NCI-H2227 (cell line): ENCODE measurements around the gene CDC5L.

Source experiments
- DNase-seq: peaks from one replicate; lab custom pipeline; 2025; ENCODE audit not compliant: unreplicated experiment; lab: John Stamatoyannopoulos, UW

CDC5L gene

DNA sequence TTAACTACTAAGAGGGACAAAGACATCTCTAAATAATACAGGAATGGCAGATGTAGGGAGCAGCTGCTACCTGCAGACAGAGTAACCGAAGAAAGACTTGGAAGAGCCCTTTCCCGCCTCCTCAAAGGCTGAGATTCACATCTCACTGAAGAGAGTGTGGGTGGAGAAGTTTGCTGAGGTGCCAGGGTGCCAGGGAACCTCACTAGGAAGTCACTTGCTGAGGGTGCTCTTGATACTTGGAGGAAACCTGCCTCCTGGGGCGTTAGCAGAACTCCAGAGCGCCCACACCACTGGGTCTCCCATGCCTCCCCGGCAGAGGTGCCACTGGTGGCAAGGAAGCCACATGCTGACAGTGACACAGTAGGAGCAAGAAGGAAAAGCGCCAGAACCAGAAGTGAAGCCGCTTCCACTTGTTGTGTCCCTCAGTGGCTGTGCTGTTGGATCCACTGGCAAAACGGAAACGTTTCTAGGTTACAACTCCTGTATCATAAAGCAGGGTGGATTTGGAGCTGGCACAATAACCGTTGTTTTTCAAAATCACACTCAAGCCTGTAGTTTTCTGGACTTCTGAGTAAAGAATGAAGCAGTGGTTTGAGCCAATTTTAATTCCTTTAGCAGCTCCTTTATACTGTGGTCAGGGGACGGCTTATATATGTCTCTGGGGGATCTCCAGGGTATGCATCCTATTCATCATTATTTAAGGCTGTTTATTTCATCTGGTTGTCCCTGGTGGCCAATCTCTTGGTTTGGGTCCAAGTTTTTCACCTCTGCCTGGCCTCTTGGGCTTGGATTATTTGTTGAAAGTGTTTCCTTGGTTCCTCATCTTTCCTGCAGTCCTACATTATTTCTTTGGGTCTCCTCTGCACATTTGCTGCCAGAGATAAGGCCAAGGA lies 64.5 kb downstream of the CDC5L start:
- no peak for DNase-seq

DNA sequence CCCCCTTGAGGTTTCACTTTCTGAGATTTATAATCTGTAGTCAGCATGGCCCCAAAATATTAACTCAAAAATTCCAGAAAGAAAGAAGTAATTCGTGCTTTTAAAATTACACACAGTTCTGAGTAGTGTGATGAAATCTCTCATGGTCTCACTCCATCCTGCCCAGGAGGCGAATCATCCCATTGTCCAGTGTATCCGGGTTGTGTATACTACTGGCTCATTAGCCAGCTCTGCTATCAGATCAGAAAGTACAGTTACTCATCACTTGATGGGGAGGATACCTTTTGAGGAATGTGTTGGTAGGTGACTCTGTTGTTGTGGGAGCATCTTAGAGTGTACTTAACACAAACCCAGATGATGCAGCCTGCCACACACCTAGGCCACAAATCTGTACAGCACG lies 65.2 kb downstream of the CDC5L start:
- DNase-seq, result no peak

GRCh38 chr6:44453146-44453545 lies 65.6 kb downstream of the CDC5L start:
- no peak for DNase-seq

GRCh38 chr6:44454198-44454597 lies 66.7 kb downstream of the CDC5L start:
- DNase-seq, result no peak

DNA sequence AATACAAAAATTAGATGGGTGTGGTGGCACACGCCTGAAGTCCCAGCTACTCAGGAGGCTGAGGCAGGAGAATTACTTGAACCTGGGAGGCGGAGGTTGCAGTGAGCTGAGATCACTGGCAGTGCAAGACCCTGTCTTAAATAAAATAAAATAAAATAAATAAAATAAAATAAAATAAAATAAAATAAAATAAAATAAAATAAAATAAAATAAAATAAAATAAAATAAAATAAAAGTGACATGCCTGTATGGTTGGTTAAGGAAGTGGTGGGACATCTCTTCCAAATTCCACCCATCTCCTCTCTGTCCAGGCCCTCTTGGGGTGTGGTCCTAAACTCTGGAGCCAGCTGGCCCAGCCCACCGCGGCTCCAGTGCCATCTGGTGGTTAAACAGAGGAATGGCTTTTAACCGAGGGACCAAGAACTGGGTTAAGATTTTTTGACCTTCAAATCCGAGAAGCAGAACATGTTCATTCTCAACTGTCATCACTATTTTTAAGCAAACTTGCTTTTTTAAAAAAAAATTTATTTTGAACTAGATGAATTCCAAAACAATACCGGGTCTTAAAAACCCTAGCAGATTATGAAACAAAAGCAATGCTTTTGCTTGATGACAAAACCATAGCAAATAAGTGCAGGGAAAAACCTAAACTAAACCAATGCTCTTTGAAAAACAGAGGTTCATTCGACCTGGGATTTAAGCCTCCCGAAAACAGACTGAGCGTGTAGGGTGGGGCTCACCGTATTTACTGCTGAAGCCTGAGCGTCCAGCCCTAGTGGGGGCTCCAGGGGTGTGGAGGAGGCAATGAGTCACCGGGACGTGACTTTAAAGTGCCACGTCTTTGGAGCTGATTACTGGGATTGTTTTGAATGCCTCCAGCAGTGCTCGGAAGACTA lies 68.8 kb downstream of the CDC5L start:
- DNase-seq, result peak; percentile 24

GRCh38 chr6:44456966-44457292 lies 69.4 kb downstream of the CDC5L start:
- DNase-seq, result no peak

DNA sequence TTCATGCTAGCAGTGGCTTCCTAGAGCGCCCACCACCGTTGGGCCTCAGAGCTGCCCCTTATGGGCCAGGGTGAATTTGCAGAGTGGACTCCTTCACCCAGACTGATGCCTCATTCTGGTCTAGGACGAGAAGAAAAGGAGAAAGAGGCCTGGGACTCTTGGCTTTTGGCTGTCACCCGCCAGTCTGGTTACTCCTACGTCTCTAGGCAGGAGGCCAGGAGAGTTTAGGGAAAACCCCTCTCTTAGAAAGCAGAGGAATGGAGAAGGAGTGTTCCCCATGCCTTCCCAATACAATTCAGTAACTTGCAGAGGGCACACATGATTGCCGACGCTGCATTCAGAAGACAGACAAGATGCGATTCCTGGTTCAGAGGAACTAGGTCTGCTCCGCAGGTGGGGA lies 70.1 kb downstream of the CDC5L start:
- no peak for DNase-seq

DNA sequence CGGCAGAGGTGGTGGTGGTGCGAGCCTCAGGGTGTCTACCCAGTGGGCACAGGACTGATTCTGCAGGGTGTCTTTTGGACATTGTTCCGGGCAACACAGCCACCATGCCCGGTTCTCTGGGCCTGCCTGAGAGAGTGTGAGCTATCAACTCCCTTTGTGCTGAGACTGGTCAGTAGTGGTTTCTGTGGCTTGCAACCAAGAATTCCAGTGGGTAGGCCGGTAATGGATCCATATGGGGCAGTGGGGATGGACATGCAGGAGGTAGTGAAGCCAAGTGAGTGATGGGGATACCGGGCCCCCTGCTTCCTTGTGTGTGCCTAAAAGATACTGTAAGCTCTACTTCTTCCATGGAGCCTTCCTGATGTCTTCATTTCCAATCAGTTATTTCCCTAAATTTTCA lies 71.0 kb downstream of the CDC5L start:
- no peak for DNase-seq

- no peak for DNase-seq
Measured at GRCh38 chr6:44462335-44462734, 74.8 kb downstream of the CDC5L start.

DNA sequence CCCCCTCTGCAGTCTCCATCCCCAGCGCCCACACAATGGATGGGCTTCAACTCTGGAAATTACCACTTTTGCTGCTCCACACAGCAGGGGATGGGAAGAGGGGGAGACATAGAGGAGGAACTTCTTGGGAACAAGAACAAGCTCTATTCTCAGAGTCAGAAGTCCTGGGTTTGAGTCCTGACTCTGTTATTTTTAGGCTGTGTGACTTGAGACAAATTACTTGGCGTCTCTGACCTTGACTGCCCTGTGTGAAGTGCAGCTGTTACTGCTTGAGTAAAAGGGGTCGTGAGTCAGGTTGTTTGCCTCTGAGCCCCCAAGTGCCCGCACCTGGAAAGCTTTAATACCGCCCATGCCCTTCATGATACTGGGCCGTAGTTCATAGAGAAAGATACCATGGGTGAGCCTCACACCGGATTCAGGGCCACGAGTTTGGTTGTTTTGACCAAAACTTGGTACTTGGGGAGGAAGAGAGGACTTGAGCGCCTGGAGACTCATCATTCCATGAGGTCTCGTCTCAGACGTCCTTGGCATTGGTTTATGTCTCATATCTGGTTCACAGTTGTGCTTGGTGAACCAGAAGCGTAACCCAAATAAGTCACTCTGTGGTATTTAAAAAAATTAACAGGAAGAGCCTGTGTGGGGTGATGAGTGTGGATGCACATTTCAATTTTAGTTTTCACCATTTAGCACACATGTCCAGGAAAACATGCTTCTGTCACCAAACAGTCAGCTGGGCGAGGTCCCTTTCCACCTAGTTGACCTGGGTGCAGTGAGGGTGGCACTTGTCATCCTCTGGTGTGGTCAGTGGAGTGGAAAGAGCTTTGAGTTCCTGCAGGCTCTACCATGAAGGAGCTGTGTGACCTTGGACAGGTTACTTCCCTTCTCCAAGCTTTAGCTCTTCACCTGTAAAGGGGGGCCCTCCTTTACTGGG lies 75.6 kb downstream of the CDC5L start:
- DNase-seq, result no peak

DNA sequence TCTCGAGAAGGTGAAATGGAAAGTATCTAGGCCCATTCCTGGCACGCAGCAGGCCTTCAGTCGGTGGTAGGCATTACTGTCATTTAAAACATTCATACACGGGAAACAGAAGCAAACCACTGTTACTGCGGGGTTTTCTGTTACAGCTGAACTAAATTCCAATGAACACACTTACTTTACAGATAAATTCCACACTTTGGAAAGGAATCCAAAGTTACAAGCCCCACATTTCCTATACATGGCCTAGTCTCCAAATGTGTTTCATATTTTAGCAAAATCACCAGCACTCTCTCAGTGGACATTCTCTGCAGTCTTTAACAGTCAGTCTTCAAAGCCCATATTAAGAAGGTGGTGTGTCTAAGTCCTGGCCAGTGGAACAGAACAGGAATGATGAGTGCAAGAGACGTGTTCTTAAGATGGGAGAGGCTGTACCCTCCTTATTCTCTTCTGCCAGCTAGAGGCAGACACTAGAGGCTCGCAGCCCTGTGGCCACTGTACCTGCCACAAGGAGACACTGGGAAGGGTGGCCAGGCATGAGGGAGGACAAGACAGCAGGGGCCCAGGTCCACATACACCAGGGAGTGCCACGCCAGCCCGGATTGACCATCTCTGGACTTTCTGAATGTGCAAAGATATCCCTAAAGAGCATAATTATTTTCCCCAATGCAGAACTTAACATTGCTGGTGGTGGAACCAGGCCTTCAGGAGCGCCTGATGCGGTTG lies 76.4 kb downstream of the CDC5L start:
- DNase-seq, result no peak

DNA sequence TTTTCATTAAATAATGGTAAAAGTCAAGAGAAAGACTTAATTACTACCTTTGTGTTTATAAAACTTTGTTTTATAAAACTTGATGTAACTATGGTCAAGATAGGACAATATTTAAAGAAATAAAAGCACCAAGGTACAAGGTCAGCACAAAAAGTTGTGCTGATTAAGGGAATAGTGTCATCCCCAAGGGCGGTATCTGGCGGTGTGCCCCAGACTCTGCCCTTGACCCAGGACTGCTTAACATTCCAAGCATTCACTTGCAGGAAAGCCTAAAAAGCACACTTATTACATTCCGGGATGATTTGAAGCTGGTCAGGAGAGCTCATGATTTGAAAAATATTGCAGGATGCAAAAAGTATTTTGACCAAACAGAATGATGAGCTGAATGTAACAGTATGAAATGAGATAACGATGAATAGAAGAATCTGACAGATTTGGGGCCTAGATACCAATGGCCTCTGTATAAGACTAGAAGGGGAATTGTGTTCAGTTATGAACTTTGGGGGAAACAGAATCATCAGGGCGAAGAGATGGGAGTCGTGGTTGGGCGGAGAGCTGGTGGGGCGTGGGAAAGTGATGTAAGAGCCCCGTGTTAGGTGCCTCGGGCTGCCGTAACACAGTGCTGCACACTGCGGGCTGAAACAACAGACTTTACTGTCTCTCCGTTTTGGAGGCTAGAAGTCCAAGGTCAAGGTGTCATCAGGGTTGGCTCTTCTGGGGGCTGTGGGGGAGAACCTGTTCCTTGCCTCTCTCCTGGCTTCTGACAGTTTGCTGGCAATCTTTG lies 77.2 kb downstream of the CDC5L start:
- no peak for DNase-seq

DNA sequence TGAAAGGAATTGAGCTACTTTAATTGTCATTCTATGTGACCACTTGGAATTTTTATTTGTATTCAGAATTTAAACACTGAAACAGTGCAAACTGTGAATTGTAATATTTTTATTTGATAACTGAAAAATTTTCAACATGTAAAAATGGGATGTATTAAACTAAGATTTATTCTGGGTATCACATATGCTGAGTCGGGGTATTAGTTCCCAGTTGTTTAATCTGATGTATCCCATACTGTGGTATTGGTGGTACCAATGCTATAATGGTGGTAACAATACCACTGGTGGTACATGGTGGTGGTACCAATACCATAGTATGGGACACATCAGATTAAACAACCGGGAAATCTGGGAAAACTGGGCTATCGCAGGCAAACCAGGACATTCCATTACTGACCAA lies 79.4 kb downstream of the CDC5L start:
- no peak for DNase-seq

- no peak for DNase-seq
Measured at GRCh38 chr6:44468835-44469234, 81.3 kb downstream of the CDC5L start.

DNA sequence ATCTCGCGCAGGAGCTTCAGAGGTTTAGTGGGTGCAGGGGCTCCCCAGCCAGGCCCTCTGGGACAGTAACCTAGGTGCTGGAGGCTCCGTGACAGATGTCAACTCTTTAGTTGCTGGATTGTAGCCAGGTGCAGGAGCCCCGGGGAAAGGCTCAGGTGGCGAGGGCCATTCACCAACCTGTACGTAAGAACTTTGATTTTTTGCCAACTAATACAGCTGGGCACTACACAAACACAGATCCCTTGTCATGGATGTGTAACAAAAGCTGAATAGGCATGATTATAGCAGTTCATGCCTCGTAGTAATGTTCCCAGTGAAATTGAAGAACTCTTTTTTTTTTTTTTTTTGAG lies 82.6 kb downstream of the CDC5L start:
- no peak for DNase-seq

- no peak for DNase-seq
Measured at GRCh38 chr6:44470746-44471145, 83.2 kb downstream of the CDC5L start.

DNA sequence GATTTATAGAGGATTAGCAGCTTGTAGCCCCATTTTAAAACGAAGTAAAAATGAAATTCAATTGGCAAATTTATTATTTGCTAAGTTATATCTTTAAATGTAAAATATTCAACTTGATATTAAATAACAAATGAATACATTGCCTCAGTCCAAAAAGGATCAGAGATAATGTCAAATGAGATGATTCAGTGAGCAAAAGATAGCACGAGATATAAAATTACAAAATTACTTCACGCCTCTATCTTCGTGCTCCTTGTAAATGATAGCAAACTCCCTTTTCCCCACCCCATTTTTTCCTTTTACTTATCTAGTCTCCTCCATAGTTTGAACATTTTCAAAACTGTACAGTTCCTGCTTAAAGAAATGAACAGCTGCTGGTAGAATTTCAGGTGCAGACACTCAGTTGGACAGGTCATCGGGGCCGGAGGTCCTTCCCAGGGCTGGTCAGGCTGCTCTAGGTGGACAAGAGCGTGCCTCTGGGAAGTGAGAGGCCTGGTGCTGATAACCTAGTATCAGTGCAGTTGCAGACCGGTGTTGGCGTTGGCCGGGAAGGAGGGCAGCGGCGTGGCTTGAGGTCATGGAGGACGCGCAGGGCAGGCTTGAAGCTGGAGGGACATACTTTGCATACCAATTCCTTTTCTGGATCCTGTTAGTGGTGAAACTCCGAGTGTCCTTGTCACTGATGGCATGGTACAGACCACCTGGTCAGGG lies 83.9 kb downstream of the CDC5L start:
- DNase-seq, result no peak

GRCh38 chr6:44472250-44472945 lies 84.9 kb downstream of the CDC5L start:
- DNase-seq, result no peak
